BLaER1 (cell line): ENCODE results near the gene RABEP2.

Experiments
- H3K27ac ChIP-seq: shearing (Covaris generic); formaldehyde crosslinking; 2 replicates; pipeline ENCODE4 v1.8.1; 2022
- H3K27me3 ChIP-seq: shearing (Covaris generic); formaldehyde crosslinking; 2 replicates; pipeline ENCODE4 v1.8.1; 2022
- H3K36me3 ChIP-seq: shearing (Covaris generic); formaldehyde crosslinking; 2 replicates; pipeline ENCODE4 v1.8.1; 2022
- H3K4me1 ChIP-seq: shearing (Covaris generic); formaldehyde crosslinking; 2 replicates; pipeline ENCODE4 v1.8.1; 2022
- H3K4me2 ChIP-seq: shearing (Covaris generic); formaldehyde crosslinking; 2 replicates; pipeline ENCODE4 v1.8.1; 2022
- H3K4me3 ChIP-seq: shearing (Covaris generic); formaldehyde crosslinking; 2 replicates; pipeline ENCODE4 v1.8.1; 2022
- H3K9ac ChIP-seq: shearing (Covaris generic); formaldehyde crosslinking; 2 replicates; pipeline ENCODE4 v1.8.1; 2022
- H3K9me3 ChIP-seq: shearing (Covaris generic); formaldehyde crosslinking; 2 replicates; pipeline ENCODE4 v1.8.1; 2022
- H4K20me1 ChIP-seq: shearing (Covaris generic); formaldehyde crosslinking; 2 replicates; pipeline ENCODE4 v1.8.1; 2022
- Cebpa-rat ChIP-seq: shearing (Covaris generic); IDR thresholded peaks from 2 replicates; pipeline ENCODE4 v1.8.1; 2022

RABEP2 gene

DNA sequence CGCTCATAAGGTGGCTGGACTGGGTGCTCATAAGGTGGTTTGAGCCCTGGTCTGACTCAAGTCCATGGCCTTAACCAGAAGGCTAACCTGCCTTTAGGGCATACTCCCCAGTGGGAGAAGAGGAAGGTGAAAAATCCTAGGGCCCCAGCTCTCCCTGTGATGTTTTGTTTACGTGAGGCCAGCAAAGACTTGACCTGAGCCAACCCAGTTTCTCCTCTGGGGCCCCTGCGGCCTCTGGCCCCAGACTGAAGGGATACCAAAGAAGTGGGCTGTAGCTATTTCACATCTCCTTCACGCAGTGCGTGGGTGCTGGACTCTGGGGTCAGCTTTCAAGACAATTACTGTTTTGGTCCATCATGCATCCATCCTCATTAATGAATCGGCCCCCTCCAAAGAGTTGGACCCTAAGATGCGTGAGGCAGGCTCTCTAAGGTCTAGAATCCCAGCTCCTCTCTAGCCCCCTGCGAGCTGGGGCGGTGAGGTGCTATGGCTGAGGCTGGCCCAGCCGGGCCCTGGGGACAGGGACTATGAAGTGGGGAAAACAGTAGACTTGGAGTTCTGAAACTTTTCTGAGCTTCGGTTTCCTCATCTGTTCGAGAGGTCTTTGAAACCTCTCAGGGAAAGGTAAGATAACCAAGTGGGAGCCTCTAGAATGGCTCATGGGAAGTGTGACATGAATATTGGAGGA, 59.9 kb downstream of the RABEP2 start:
- Histone ChIP-seq H3K4me3 (peak overlapping the region; percentile 94), H3K4me1 (peaks cover 33% of the 10 kb centered on the region), H4K20me1 (peaks cover 41% of the 10 kb centered on the region), H3K9ac (peak overlapping the region; percentile 96), H3K9me3 (no peaks in the 10 kb centered on the region), H3K4me2 (peak overlapping the region; percentile 95), H3K27ac (no peak overlapping the region), H3K27me3 (no peaks in the 10 kb centered on the region), H3K36me3 (peaks cover 45% of the 10 kb centered on the region)
- no peak for TF ChIP-seq Cebpa-rat

DNA sequence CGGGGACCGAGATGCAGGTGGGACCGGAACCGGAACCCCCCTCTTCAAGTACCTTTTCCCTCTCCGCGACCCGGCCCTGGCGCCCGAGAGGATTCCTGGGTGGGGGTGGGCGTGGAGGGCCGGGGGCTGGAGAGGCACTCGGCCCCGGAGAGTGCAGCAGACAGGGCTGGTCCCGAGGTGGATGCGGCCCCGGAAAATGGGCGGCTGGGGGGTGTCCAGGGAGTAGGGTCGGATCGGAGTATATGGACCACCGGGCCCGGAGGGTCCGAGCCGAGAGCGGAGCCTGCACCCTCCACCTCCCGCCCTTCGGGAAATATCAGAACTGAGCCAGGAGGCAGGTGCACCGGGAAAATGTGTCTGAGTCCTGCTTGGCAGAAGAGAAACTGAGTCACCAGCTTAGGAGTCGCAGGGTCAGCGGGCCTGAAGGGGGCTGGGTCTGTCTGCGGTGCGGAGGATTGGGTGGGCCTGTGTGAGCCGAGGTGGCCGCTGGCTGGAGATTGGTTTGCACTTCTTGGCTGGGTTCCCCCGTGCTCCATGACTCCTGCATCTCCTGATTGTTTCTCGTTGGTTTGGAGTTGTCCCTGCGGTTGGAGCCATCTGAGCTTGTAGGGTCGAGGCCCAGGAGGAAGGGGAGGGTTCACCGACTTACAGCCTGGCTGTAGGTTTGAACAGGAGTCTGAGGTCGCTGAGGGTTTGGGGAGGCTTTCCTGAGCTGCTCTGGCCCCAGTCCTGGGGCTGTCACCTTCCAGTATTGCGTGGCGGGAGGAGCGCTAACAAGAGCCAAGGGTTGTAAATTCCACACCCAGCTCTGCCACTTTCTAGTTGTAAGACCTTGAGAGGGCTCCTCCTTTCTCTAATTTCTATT, 60.9 kb downstream of the RABEP2 start:
- peak overlapping the region; percentile 96 for H3K9ac ChIP-seq
- peaks cover 33% of the 10 kb centered on the region for H3K4me1 ChIP-seq
- peak overlapping the region; percentile 96 for H3K27ac ChIP-seq
- no peaks in the 10 kb centered on the region for H3K27me3 ChIP-seq
- peaks cover 35% of the 10 kb centered on the region for H3K36me3 ChIP-seq
- no peaks in the 10 kb centered on the region for H3K9me3 ChIP-seq
- H4K20me1 ChIP-seq: peaks cover 37% of the 10 kb centered on the region
- peak overlapping the region; percentile 94 for H3K4me3 ChIP-seq
- peak overlapping the region; percentile 95 for H3K4me2 ChIP-seq
- TF ChIP-seq Cebpa-rat: no peak

DNA sequence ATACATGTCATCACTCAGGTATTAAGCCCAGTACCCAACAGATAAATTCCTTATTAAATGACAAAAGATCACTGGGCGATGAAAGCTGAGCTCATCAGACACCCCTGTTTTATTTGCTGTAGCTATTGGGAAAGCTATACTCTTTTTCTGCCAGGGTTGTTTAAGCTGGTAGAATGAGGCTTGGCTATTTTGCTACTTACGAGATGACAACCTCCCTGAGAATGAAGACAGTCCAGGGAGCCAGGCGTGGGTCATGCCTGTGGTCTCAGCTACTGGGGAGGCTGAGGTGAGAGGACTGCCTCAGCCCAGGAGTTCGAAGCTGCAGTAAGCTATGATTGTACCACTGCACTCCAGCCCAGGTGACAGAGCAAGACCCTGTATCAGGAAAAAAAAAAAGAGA, 65.7 kb downstream of the RABEP2 start:
- Histone ChIP-seq H3K27me3 (no peaks in the 10 kb centered on the region), H3K4me2 (no peak overlapping the region), H3K9ac (no peak overlapping the region), H3K36me3 (peaks cover 6% of the 10 kb centered on the region; the same call in 1 of the 2 replicates), H3K9me3 (no peaks in the 10 kb centered on the region), H4K20me1 (peaks cover 5% of the 10 kb centered on the region), H3K4me1 (peaks cover 12% of the 10 kb centered on the region), H3K27ac (no peak overlapping the region), H3K4me3 (no peak overlapping the region)
- TF ChIP-seq Cebpa-rat: no peak

DNA sequence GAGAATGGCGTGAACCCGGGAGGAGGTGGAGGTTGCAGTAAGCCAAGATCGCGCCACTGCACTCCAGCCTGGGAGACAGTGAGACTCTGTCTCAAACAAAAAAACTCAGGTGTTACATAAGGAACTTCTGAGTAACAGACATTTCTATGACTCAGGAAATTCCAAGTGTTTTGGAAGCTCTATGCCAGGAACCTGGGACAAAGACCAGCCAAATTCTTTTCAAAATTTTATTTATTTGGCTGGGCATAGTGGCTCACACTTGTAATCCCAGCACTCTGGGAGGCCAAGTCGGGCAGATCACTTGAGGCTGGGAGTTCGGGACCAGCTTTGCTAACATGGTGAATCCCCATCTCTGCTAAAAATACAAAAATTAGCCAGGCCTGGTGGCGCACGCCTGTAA, 66.6 kb downstream of the RABEP2 start:
- no peaks in the 10 kb centered on the region for H4K20me1 ChIP-seq
- no peaks in the 10 kb centered on the region for H3K9me3 ChIP-seq
- no peak overlapping the region for H3K4me2 ChIP-seq
- TF ChIP-seq Cebpa-rat: no peak
- peaks cover 10% of the 10 kb centered on the region for H3K4me1 ChIP-seq
- no peaks in the 10 kb centered on the region for H3K27me3 ChIP-seq
- no peak overlapping the region for H3K27ac ChIP-seq
- no peak overlapping the region for H3K4me3 ChIP-seq
- no peak overlapping the region for H3K9ac ChIP-seq
- peaks cover 6% of the 10 kb centered on the region; the same call in 1 of the 2 replicates for H3K36me3 ChIP-seq
